Measurements from ENCODE around the gene NDUFB10.
A peak's percentile ranks its signal among the peaks of the same experiment; 100 is the strongest.

Gene NDUFB10

GRCh38 chr16:1978476-1979120, 19.3 kb downstream of the NDUFB10 start:
- peak overlapping the region; percentile 52 to 55 for H3K4me3 ChIP-seq (ENCODE audit: low read depth in 1 of 2, low read length in 2 of 2)
- peak overlapping the region; percentile 43 to 56 for H3K9ac ChIP-seq (ENCODE audit: low read depth in 1 of 2, low read length in 2 of 2)
- H3K27me3 ChIP-seq (ENCODE audit: control insufficient read depth in 1 of 2, insufficient read depth in 2 of 2, low read length in 2 of 2), result peaks cover 13 to 15% of the 10 kb centered on the region in 2 donors
- peaks cover 32 to 51% of the 10 kb centered on the region in 2 donors for H3K4me1 ChIP-seq (ENCODE audit: control insufficient read depth in 1 of 2, insufficient read depth in 2 of 2, low read length in 2 of 2)
- peaks cover 15 to 46% of the 10 kb centered on the region in 2 donors for H3K36me3 ChIP-seq (ENCODE audit: control insufficient read depth in 1 of 2, insufficient read depth in 2 of 2, low read length in 2 of 2)
- peak overlapping the region; percentile 32 for H3K27ac ChIP-seq (ENCODE audit: low read depth, low read length)
- H3K9me3 ChIP-seq (ENCODE audit: control insufficient read depth in 1 of 2, low read length in 2 of 2), result no peaks in the 10 kb centered on the region

DNA sequence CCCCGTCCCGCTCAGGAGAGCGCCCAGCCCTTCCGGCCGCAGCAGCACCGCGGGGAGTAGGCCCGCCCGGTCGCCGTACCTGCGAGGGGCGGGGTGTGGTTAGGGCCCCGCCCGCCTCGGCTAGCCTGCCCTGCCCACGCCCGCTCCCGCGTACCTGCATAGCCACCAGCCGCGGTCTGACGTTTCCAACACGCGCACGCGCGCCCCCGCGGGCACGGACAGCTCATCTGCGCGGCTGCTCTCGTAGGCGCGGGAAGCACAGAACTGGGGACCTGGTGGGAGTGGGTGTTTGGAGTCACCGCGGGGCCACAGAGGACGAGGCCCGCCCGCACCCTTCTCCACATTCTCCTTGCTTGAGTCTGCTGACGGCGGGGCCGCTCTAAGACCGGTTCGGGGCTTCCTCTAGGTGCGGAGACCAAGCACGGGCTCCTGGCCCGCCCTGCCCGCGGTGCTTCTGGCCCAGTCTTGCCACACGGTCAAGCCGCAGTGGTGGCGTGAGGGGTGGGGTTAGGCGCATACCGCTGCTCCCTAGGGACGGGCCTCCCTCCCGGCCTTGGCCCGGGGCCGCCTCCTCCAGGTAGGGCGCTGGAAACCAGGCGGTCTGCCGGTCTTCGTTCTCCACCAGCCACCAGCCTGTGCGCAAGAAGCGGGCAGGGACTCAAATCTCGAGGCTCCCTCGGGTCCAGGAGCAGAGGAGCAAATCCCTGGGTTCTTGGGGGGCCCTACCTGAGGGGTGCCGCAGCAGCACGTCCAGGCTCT, 20.1 kb downstream of the NDUFB10 start:
- peaks cover 32 to 52% of the 10 kb centered on the region in 2 donors for H3K4me1 ChIP-seq (ENCODE audit: control insufficient read depth in 1 of 2, insufficient read depth in 2 of 2, low read length in 2 of 2)
- H3K36me3 ChIP-seq (ENCODE audit: control insufficient read depth in 1 of 2, insufficient read depth in 2 of 2, low read length in 2 of 2), result peaks cover 15 to 42% of the 10 kb centered on the region in 2 donors
- H3K9me3 ChIP-seq (ENCODE audit: control insufficient read depth in 1 of 2, low read length in 2 of 2), result no peaks in the 10 kb centered on the region
- peaks cover 13 to 15% of the 10 kb centered on the region in 2 donors for H3K27me3 ChIP-seq (ENCODE audit: control insufficient read depth in 1 of 2, insufficient read depth in 2 of 2, low read length in 2 of 2)
- peak overlapping the region; percentile 56 to 57 for H3K9ac ChIP-seq (ENCODE audit: low read depth in 1 of 2, low read length in 2 of 2)
- peak overlapping the region; percentile 66 for H3K27ac ChIP-seq (ENCODE audit: low read depth, low read length)
- H3K4me3 ChIP-seq (ENCODE audit: low read depth in 1 of 2, low read length in 2 of 2), result peak overlapping the region; percentile 55 to 56

- H3K27ac ChIP-seq (ENCODE audit: low read depth, low read length), result peak overlapping the region; percentile 66
- peaks cover 15 to 34% of the 10 kb centered on the region in 2 donors for H3K36me3 ChIP-seq (ENCODE audit: control insufficient read depth in 1 of 2, insufficient read depth in 2 of 2, low read length in 2 of 2)
- H3K9me3 ChIP-seq (ENCODE audit: control insufficient read depth in 1 of 2, low read length in 2 of 2), result no peaks in the 10 kb centered on the region
- H3K4me1 ChIP-seq (ENCODE audit: control insufficient read depth in 1 of 2, insufficient read depth in 2 of 2, low read length in 2 of 2), result peaks cover 38 to 60% of the 10 kb centered on the region in 2 donors
- H3K9ac ChIP-seq (ENCODE audit: low read depth in 1 of 2, low read length in 2 of 2), result peak overlapping the region; percentile 51 to 57
- H3K4me3 ChIP-seq (ENCODE audit: low read depth in 1 of 2, low read length in 2 of 2), result peak overlapping the region; percentile 51 to 56
- peaks cover 10 to 15% of the 10 kb centered on the region in 2 donors for H3K27me3 ChIP-seq (ENCODE audit: control insufficient read depth in 1 of 2, insufficient read depth in 2 of 2, low read length in 2 of 2)
Measured at GRCh38 chr16:1980030-1980769, 20.9 kb downstream of the NDUFB10 start.

- no peaks in the 10 kb centered on the region for H3K9me3 ChIP-seq (ENCODE audit: control insufficient read depth in 1 of 2, low read length in 2 of 2)
- no peak overlapping the region for H3K27ac ChIP-seq (ENCODE audit: low read depth, low read length)
- peak overlapping the region in 1 of 2 donors; percentile 51 for H3K4me3 ChIP-seq (ENCODE audit: low read depth in 1 of 2, low read length in 2 of 2)
- peaks cover 44 to 65% of the 10 kb centered on the region in 2 donors for H3K4me1 ChIP-seq (ENCODE audit: control insufficient read depth in 1 of 2, insufficient read depth in 2 of 2, low read length in 2 of 2)
- peak overlapping the region in 1 of 2 donors; percentile 32 for H3K9ac ChIP-seq (ENCODE audit: low read depth in 1 of 2, low read length in 2 of 2)
- H3K27me3 ChIP-seq (ENCODE audit: control insufficient read depth in 1 of 2, insufficient read depth in 2 of 2, low read length in 2 of 2), result peaks cover 10 to 15% of the 10 kb centered on the region in 2 donors
- peaks cover 18 to 30% of the 10 kb centered on the region in 2 donors for H3K36me3 ChIP-seq (ENCODE audit: control insufficient read depth in 1 of 2, insufficient read depth in 2 of 2, low read length in 2 of 2)
Measured at GRCh38 chr16:1980770-1981087, 21.4 kb downstream of the NDUFB10 start.

GRCh38 chr16:1981398-1981836, 22.1 kb downstream of the NDUFB10 start, which contains the start of gene NOXO1:
NOXO1 (minus strand) TSS chr16:1981469; CDS start chr16:1981179, 290 bp downstream.
- Histone ChIP-seq H3K27ac (ENCODE audit: low read depth, low read length) (peak within 1 kb of the TSS; percentile 15), H3K9ac (ENCODE audit: low read depth in 1 of 2, low read length in 2 of 2) (peak within 1 kb of the TSS; percentile 32 to 40), H3K36me3 (ENCODE audit: control insufficient read depth in 1 of 2, insufficient read depth in 2 of 2, low read length in 2 of 2) (peaks cover 19 to 30% of the 10 kb centered on the region in 2 donors), H3K4me3 (ENCODE audit: low read depth in 1 of 2, low read length in 2 of 2) (peak within 1 kb of the TSS in 1 of 2 donors; percentile 51), H3K4me1 (ENCODE audit: control insufficient read depth in 1 of 2, insufficient read depth in 2 of 2, low read length in 2 of 2) (peaks cover 50 to 72% of the 10 kb centered on the region in 2 donors), H3K27me3 (ENCODE audit: control insufficient read depth in 1 of 2, insufficient read depth in 2 of 2, low read length in 2 of 2) (peaks cover 10 to 15% of the 10 kb centered on the region in 2 donors), H3K9me3 (ENCODE audit: control insufficient read depth in 1 of 2, low read length in 2 of 2) (no peaks in the 10 kb centered on the region)

DNA sequence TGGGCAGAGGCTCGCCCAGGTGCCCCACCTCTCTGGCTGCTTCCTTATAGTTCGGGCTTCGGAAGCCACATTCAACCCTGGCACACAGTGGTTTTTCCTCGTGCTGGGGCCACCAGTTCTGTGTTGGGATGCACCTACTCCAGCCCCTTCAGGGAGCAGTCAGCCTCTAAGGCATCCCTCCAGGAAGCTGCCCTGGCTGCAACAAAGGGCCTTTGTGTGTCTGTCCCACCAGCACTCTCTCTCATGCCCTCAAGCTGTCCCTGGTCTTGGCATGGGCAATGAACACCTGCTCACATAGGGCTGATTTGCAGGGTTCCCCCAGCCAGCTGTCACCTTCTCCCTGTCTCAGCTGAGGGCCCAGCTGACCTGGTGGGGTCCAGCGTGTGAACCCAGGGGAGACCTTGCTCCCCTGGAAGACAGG, 22.7 kb downstream of the NDUFB10 start:
- Histone ChIP-seq H3K9ac (ENCODE audit: low read depth in 1 of 2, low read length in 2 of 2) (peak overlapping the region in 1 of 2 donors; percentile 40), H3K9me3 (ENCODE audit: control insufficient read depth in 1 of 2, low read length in 2 of 2) (no peaks in the 10 kb centered on the region), H3K27me3 (ENCODE audit: control insufficient read depth in 1 of 2, insufficient read depth in 2 of 2, low read length in 2 of 2) (peaks cover 10 to 15% of the 10 kb centered on the region in 2 donors), H3K4me3 (ENCODE audit: low read depth in 1 of 2, low read length in 2 of 2) (no peak overlapping the region), H3K4me1 (ENCODE audit: control insufficient read depth in 1 of 2, insufficient read depth in 2 of 2, low read length in 2 of 2) (peaks cover 51 to 73% of the 10 kb centered on the region in 2 donors), H3K36me3 (ENCODE audit: control insufficient read depth in 1 of 2, insufficient read depth in 2 of 2, low read length in 2 of 2) (peaks cover 15 to 30% of the 10 kb centered on the region in 2 donors), H3K27ac (ENCODE audit: low read depth, low read length) (peak overlapping the region; percentile 15)

GRCh38 chr16:1982991-1983543, 23.7 kb downstream of the NDUFB10 start:
- peaks cover 51 to 73% of the 10 kb centered on the region in 2 donors for H3K4me1 ChIP-seq (ENCODE audit: control insufficient read depth in 1 of 2, insufficient read depth in 2 of 2, low read length in 2 of 2)
- H3K27me3 ChIP-seq (ENCODE audit: control insufficient read depth in 1 of 2, insufficient read depth in 2 of 2, low read length in 2 of 2), result peaks cover 10 to 15% of the 10 kb centered on the region in 2 donors
- H3K9ac ChIP-seq (ENCODE audit: low read depth in 1 of 2, low read length in 2 of 2), result peak overlapping the region; percentile 76 to 79
- H3K36me3 ChIP-seq (ENCODE audit: control insufficient read depth in 1 of 2, insufficient read depth in 2 of 2, low read length in 2 of 2), result peaks cover 17 to 24% of the 10 kb centered on the region in 2 donors
- H3K9me3 ChIP-seq (ENCODE audit: control insufficient read depth in 1 of 2, low read length in 2 of 2), result no peaks in the 10 kb centered on the region
- H3K4me3 ChIP-seq (ENCODE audit: low read depth in 1 of 2, low read length in 2 of 2), result peak overlapping the region; percentile 70 to 78
- peak overlapping the region; percentile 73 for H3K27ac ChIP-seq (ENCODE audit: low read depth, low read length)

DNA sequence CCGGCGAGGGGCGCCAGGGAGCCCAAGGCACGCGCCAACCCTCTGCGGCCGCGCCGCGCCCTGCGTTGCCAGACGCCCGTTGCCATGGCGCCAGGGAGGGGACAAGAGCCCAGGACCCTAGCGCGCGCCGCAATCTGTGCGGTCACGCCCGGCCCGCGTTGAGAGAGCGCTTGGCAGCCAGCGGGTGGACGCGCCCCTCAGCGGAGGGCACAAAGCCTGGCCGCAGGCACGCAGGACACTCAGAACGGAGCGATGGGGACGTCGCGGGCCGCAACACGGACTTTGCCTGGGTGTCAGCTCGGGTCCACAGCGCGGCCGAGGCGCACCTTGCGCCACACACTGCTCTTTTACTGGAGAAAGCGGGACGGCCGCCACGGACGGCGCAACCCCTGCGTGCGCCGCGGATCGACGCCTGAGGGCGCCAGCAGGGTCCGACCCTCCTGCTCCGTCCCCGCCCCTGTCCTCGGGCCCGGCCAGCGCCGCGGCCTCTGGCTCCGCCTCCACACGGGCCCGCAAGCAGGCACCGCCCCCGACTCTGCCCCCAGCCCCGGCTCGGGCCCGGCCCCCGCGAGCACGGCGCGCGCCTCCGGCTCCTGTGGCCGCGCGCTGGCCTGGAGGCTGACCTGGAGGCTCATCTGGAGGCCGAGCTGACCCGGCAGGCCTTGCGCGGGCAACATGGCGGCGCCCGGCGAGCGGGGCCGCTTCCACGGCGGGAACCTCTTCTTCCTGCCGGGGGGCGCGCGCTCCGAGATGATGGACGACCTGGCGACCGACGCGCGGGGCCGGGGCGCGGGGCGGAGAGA, 24.4 kb downstream of the NDUFB10 start, which contains the start of gene GFER:
Gene GFER (plus strand): TSS at position 650 of the 803 bp plus-strand sequence. CDS start 26 bp downstream, at position 676.
- Histone ChIP-seq H3K27me3 (ENCODE audit: control insufficient read depth in 1 of 2, insufficient read depth in 2 of 2, low read length in 2 of 2) (peaks cover 14 to 18% of the 10 kb centered on the region in 2 donors), H3K9ac (ENCODE audit: low read depth in 1 of 2, low read length in 2 of 2) (peak within 1 kb of the TSS; percentile 77 to 79), H3K4me3 (ENCODE audit: low read depth in 1 of 2, low read length in 2 of 2) (peak within 1 kb of the TSS; percentile 78 to 86), H3K36me3 (ENCODE audit: control insufficient read depth in 1 of 2, insufficient read depth in 2 of 2, low read length in 2 of 2) (peaks cover 17 to 18% of the 10 kb centered on the region in 2 donors), H3K9me3 (ENCODE audit: control insufficient read depth in 1 of 2, low read length in 2 of 2) (no peaks in the 10 kb centered on the region), H3K27ac (ENCODE audit: low read depth, low read length) (peak within 1 kb of the TSS; percentile 73), H3K4me1 (ENCODE audit: control insufficient read depth in 1 of 2, insufficient read depth in 2 of 2, low read length in 2 of 2) (peaks cover 55 to 66% of the 10 kb centered on the region in 2 donors)

Data from duodenal mucosa (tissue), 2 donors.